NCI-H524 treated with DMSO at 0.1 percent for 48 hours (cell line): ENCODE measurements around the gene CCL15.
"Not testable (repeated sequence)": the region's sequence is repeated elsewhere in the genome, so short reads cannot be mapped to it uniquely, and the experiment has no call there.

ENCODE experiments used
- DNase-seq: peaks from one replicate; lab custom pipeline; 2025; lab: John Stamatoyannopoulos, UW

Gene CCL15

GRCh38 chr17:36001110-36001771 lies at the start of gene CCL15:
Gene CCL15, minus strand, starts transcription at chr17:36001553. Its CDS starts 61 bp downstream, at chr17:36001492.
- DNase-seq = no peak

GRCh38 chr17:36049643-36050042 lies 48.3 kb upstream of the CCL15 start:
- no peak for DNase-seq

- no peak for DNase-seq
Measured at GRCh38 chr17:36048066-36048465, 46.7 kb upstream of the CCL15 start.

GRCh38 chr17:36036235-36036634 lies 34.9 kb upstream of the CCL15 start:
- DNase-seq = no peak

- no peak for DNase-seq
Measured at GRCh38 chr17:36034127-36034526, 32.8 kb upstream of the CCL15 start.

- no peak for DNase-seq
Measured at GRCh38 chr17:36030956-36031355, 29.6 kb upstream of the CCL15 start.

GRCh38 chr17:36027761-36028160 lies 26.4 kb upstream of the CCL15 start:
- no peak for DNase-seq

- DNase-seq = no peak
Measured at GRCh38 chr17:36024106-36024869, 22.9 kb upstream of the CCL15 start.

- no peak for DNase-seq
Measured at GRCh38 chr17:36019423-36019822, 18.1 kb upstream of the CCL15 start.

GRCh38 chr17:36017799-36018198 lies 16.4 kb upstream of the CCL15 start, which contains the start of gene CCL23:
Gene CCL23, minus strand, starts transcription at chr17:36017972. Its CDS starts 75 bp downstream, at chr17:36017897.
- no peak for DNase-seq

GRCh38 chr17:36016555-36016954 lies 15.2 kb upstream of the CCL15 start:
- no peak for DNase-seq

- DNase-seq = not testable (repeated sequence)
Measured at GRCh38 chr17:36015895-36016294, 14.5 kb upstream of the CCL15 start.

- no peak for DNase-seq
Measured at GRCh38 chr17:36014946-36015345, 13.6 kb upstream of the CCL15 start.

- no peak for DNase-seq
Measured at GRCh38 chr17:36011201-36011600, 9.8 kb upstream of the CCL15 start.

- DNase-seq = no peak
Measured at GRCh38 chr17:36008998-36009665, 7.8 kb upstream of the CCL15 start.

GRCh38 chr17:36004594-36005108 lies 3.3 kb upstream of the CCL15 start:
- no peak for DNase-seq

- no peak for DNase-seq
Measured at GRCh38 chr17:36002631-36003030, 1.3 kb upstream of the CCL15 start.

- DNase-seq = no peak
Measured at GRCh38 chr17:36001862-36002603, 680 bp upstream of the CCL15 start.

- no peak for DNase-seq
Measured at GRCh38 chr17:36000732-36001109, 632 bp downstream of the CCL15 start.

GRCh38 chr17:35998756-35999155 lies 2.6 kb downstream of the CCL15 start:
- no peak for DNase-seq

- no peak for DNase-seq
Measured at GRCh38 chr17:35998018-35998545, 3.3 kb downstream of the CCL15 start.

GRCh38 chr17:35995346-35995745 lies 6.0 kb downstream of the CCL15 start:
- DNase-seq = not testable (repeated sequence)
